Kidney tubule cell (primary cell): Measurements from ENCODE around the gene CFAP53.
A peak's percentile ranks its signal among the peaks of the same experiment; 100 is the strongest.
"Not testable (repeated sequence)": the region's sequence is repeated elsewhere in the genome, so short reads cannot be mapped to it uniquely, and the experiment has no call there.

ENCODE experiments used
- DNase-seq: peaks from one replicate; pipeline ENCODE4 v3.0.0-alpha.2; 2018; ENCODE audit warnings: low spot score

The CFAP53 gene

GRCh38 chr18:50266248-50266704 is at the start of gene CFAP53:
CFAP53 (minus strand) TSS chr18:50266495; CDS start chr18:50266404, 91 bp downstream.
- peak; percentile 90 for DNase-seq

- DNase-seq = no peak
These were observed 49.0 kb upstream of the CFAP53 start for GRCh38 chr18:50315100-50315871.

GRCh38 chr18:50313873-50314460 is 47.7 kb upstream of the CFAP53 start:
- no peak for DNase-seq

GRCh38 chr18:50313031-50313607 is 46.8 kb upstream of the CFAP53 start:
- peak; percentile 12 for DNase-seq

GRCh38 chr18:50312296-50313030 is 46.2 kb upstream of the CFAP53 start:
- DNase-seq = peak; percentile 32

GRCh38 chr18:50311650-50312049 is 45.4 kb upstream of the CFAP53 start:
- DNase-seq = peak; percentile 74

GRCh38 chr18:50310080-50310479 is 43.8 kb upstream of the CFAP53 start:
- no peak for DNase-seq

GRCh38 chr18:50308851-50309250 is 42.6 kb upstream of the CFAP53 start:
- peak; percentile 21 for DNase-seq

- peak; percentile 91 for DNase-seq
These were observed 41.6 kb upstream of the CFAP53 start for GRCh38 chr18:50307738-50308470.

GRCh38 chr18:50307400-50307737 is 41.1 kb upstream of the CFAP53 start:
- no peak for DNase-seq

GRCh38 chr18:50306944-50307343 is 40.6 kb upstream of the CFAP53 start:
- peak; percentile 27 for DNase-seq

GRCh38 chr18:50301074-50301473 is 34.8 kb upstream of the CFAP53 start:
- no peak for DNase-seq

- DNase-seq = no peak
These were observed 33.5 kb upstream of the CFAP53 start for GRCh38 chr18:50299626-50300388.

- no peak for DNase-seq
These were observed 32.4 kb upstream of the CFAP53 start for GRCh38 chr18:50298443-50299284.

- peak; percentile 75 for DNase-seq
These were observed 31.5 kb upstream of the CFAP53 start for GRCh38 chr18:50297621-50298442.

- no peak for DNase-seq
These were observed 26.7 kb upstream of the CFAP53 start for GRCh38 chr18:50293039-50293438.

GRCh38 chr18:50289108-50289443 is 22.8 kb upstream of the CFAP53 start:
- no peak for DNase-seq

- DNase-seq = not testable (repeated sequence)
These were observed 22.2 kb upstream of the CFAP53 start for GRCh38 chr18:50288348-50289107.
